IMR-90 (cell line): ENCODE measurements around the gene MYH10. TPM values are rescaled to one million over a fixed set of nuclear protein-coding genes. Genes with fewer than 3 reads are reported as not detected.

Experiments used
- ATAC-seq: fragments of 200-7000 bp; cut with Tn5 transposase; 2 replicates; pipeline ENCODE4 v1.9.1; 2020; ENCODE audit warnings: low read depth, mild to moderate bottlenecking, moderate library complexity
- BruUV-seq: library from RNA; stranded (reverse); fragments of 400-500 nt; replicated peaks from 2 replicates; lab custom pipeline; 2021; lab: Mats Ljungman, UMichigan
- CTCF ChIA-PET: fragments of 300-600 bp; formaldehyde crosslinking; extraction: SDS; loops from one replicate; lab custom pipeline; 2021; ENCODE audit warnings: antibody characterized with exemption; lab: Yijun Ruan, JAX
- POLR2A ChIA-PET: fragments of 300-600 bp; sonication (Branson Sonifier 250); formaldehyde crosslinking; loops from one replicate; lab custom pipeline; 2022; ENCODE audit warnings: antibody characterized with exemption; ENCODE audit not compliant: unreplicated experiment; lab: Charles Lee
- DNase-seq: peaks from one replicate; pipeline ENCODE4 v3.0.0; 2013
- H2AFZ ChIP-seq: replicated peaks from 2 replicates; pipeline ENCODE3; 2013; ENCODE audit warnings: low read length, mild to moderate bottlenecking; ENCODE audit not compliant: poor library complexity
- H2AK5ac ChIP-seq: 2 replicates; pipeline ENCODE4 v1.6.1; 2013; ENCODE audit warnings: low read depth, low read length, inconsistent platforms
- H2AK9ac ChIP-seq: replicated peaks from 2 replicates; pipeline ENCODE3; 2013; ENCODE audit warnings: mild to moderate bottlenecking, low read depth, low read length, moderate library complexity; ENCODE audit not compliant: poor library complexity
- H2BK120ac ChIP-seq: 2 replicates; pipeline ENCODE4 v1.6.1; 2013; ENCODE audit warnings: low read depth, low read length, inconsistent platforms
- H2BK15ac ChIP-seq: 3 replicates; pipeline ENCODE4 v1.6.1; 2013; ENCODE audit warnings: low read depth, low read length, inconsistent platforms
- H2BK20ac ChIP-seq: 2 replicates; pipeline ENCODE4 v1.6.1; 2013; ENCODE audit warnings: low read depth, mild to moderate bottlenecking, inconsistent platforms, low read length, moderate library complexity
- H2BK5ac ChIP-seq: 2 replicates; pipeline ENCODE4 v1.6.1; 2013; ENCODE audit warnings: mild to moderate bottlenecking, low read depth, low read length, inconsistent platforms; ENCODE audit not compliant: poor library complexity, severe bottlenecking
- H3K14ac ChIP-seq: replicated peaks from 2 replicates; pipeline ENCODE4 v1.6.1; 2013; ENCODE audit warnings: low read depth, low read length, inconsistent platforms
- H3K18ac ChIP-seq: 2 replicates; pipeline ENCODE4 v1.6.1; 2013; ENCODE audit warnings: low read depth, low read length, control low read depth
- H3K23ac ChIP-seq: 2 replicates; pipeline ENCODE4 v1.6.1; 2013; ENCODE audit warnings: low read depth, low read length, inconsistent platforms
- H3K27ac ChIP-seq: 2 replicates; pipeline ENCODE4 v1.5.1; 2013; ENCODE audit warnings: mild to moderate bottlenecking, control low read depth, low read length; ENCODE audit not compliant: insufficient read depth
- H3K27me3 ChIP-seq: 2 replicates; pipeline ENCODE4 v1.6.1; 2013; ENCODE audit warnings: low read length; ENCODE audit not compliant: control insufficient read depth, insufficient read depth
- H3K36me3 ChIP-seq: 2 replicates; pipeline ENCODE4 v1.6.1; 2013; ENCODE audit warnings: low read length, mixed read lengths; ENCODE audit not compliant: control insufficient read depth, insufficient read depth
- H3K4ac ChIP-seq: 2 replicates; pipeline ENCODE4 v1.6.1; 2013; ENCODE audit warnings: low read depth, low read length, inconsistent platforms
- H3K4me1 ChIP-seq: 2 replicates; pipeline ENCODE4 v1.6.1; 2013; ENCODE audit warnings: low read length, mixed read lengths; ENCODE audit not compliant: control insufficient read depth, insufficient read depth
- H3K4me2 ChIP-seq: 2 replicates; pipeline ENCODE4 v1.6.1; 2013; ENCODE audit warnings: low read depth, mild to moderate bottlenecking, control low read depth, low read length, moderate library complexity
- H3K4me3 ChIP-seq: 2 replicates; pipeline ENCODE4 v1.5.1; 2013; ENCODE audit warnings: low read depth, mild to moderate bottlenecking, control low read depth, low read length, moderate library complexity; ENCODE audit not compliant: insufficient read depth
- H3K56ac ChIP-seq: 2 replicates; pipeline ENCODE4 v1.6.1; 2013; ENCODE audit warnings: low read length, inconsistent platforms; ENCODE audit not compliant: insufficient read depth; ENCODE audit errors: extremely low read depth
- H3K79me1 ChIP-seq, 2 experiments: 2 replicates each; pipeline ENCODE4 v1.6.1; 2013; ENCODE audit warnings: low read length in 2 of 2, inconsistent platforms in 1 of 2, low read depth in 1 of 2
- H3K9ac ChIP-seq: 2 replicates; pipeline ENCODE4 v1.6.1; 2013; ENCODE audit warnings: low read depth, low read length, control low read depth
- H3K9me1 ChIP-seq: 2 replicates; pipeline ENCODE4 v1.6.1; 2013; ENCODE audit warnings: low read length, inconsistent platforms; ENCODE audit not compliant: insufficient read depth
- H3K9me3 ChIP-seq: 2 replicates; pipeline ENCODE4 v1.6.1; 2013; ENCODE audit warnings: low read length; ENCODE audit not compliant: control insufficient read depth, insufficient read depth
- H4K20me1 ChIP-seq: 2 replicates; pipeline ENCODE4 v1.6.1; 2013; ENCODE audit warnings: low read length, inconsistent platforms; ENCODE audit not compliant: insufficient read depth
- H4K5ac ChIP-seq: 2 replicates; pipeline ENCODE4 v1.6.1; 2013; ENCODE audit warnings: mild to moderate bottlenecking, low read depth, low read length, control low read depth
- H4K8ac ChIP-seq, 2 experiments: 2 replicates each; pipeline ENCODE4 v1.6.1; 2013; ENCODE audit warnings: low read depth in 2 of 2, low read length in 2 of 2, control low read depth in 1 of 2, inconsistent platforms in 1 of 2
- H4K91ac ChIP-seq: 2 replicates; pipeline ENCODE4 v1.6.1; 2013; ENCODE audit warnings: low read depth, low read length, inconsistent platforms; ENCODE audit not compliant: insufficient read depth
- BHLHE40 ChIP-seq: fragments of 150-350 bp; IDR thresholded peaks from 2 replicates; pipeline ENCODE4 v1.6.1; 2016; ENCODE audit warnings: mild to moderate bottlenecking, low read depth, low read length
- CHD1 ChIP-seq: IDR thresholded peaks from 2 replicates; pipeline ENCODE4 v1.6.1; 2012; ENCODE audit warnings: low read depth, low read length, improper control_type of control experiment
- CTCF ChIP-seq: conservative IDR thresholded peaks from 2 replicates; pipeline ENCODE4 v1.5.1; 2012; ENCODE audit warnings: mild to moderate bottlenecking, low read depth, low read length, improper control_type of control experiment
- ELK1 ChIP-seq: fragments of 150-350 bp; IDR thresholded peaks from 2 replicates; pipeline ENCODE4 v1.6.1; 2016; ENCODE audit warnings: low read depth, mild to moderate bottlenecking, low read length, moderate library complexity, borderline replicate concordance
- FOS ChIP-seq: fragments of 150-350 bp; IDR thresholded peaks from 2 replicates; pipeline ENCODE4 v1.6.1; 2016; ENCODE audit warnings: low read depth, low read length
- MAFK ChIP-seq: IDR thresholded peaks from 2 replicates; pipeline ENCODE4 v1.6.1; 2012; ENCODE audit warnings: low read depth, low read length, improper control_type of control experiment
- MXI1 ChIP-seq: IDR thresholded peaks from 2 replicates; pipeline ENCODE4 v1.6.1; 2012; ENCODE audit warnings: low read depth, mild to moderate bottlenecking, low read length, moderate library complexity, borderline replicate concordance
- NFE2L2 ChIP-seq: fragments of 150-350 bp; IDR thresholded peaks from 2 replicates; pipeline ENCODE4 v1.6.1; 2016; ENCODE audit warnings: low read depth, mild to moderate bottlenecking, low read length
- RAD21 ChIP-seq: IDR thresholded peaks from 2 replicates; pipeline ENCODE4 v1.6.1; 2012; ENCODE audit warnings: low read length, improper control_type of control experiment
- RCOR1 ChIP-seq: IDR thresholded peaks from 2 replicates; pipeline ENCODE4 v1.6.1; 2012; ENCODE audit warnings: mild to moderate bottlenecking, low read length, improper control_type of control experiment; ENCODE audit not compliant: insufficient replicate concordance
- SMC3 ChIP-seq: fragments of 150-350 bp; IDR thresholded peaks from 2 replicates; pipeline ENCODE4 v1.6.1; 2016; ENCODE audit warnings: low read depth, mild to moderate bottlenecking, antibody characterized with exemption, low read length, moderate library complexity
- USF2 ChIP-seq: fragments of 150-350 bp; IDR thresholded peaks from 2 replicates; pipeline ENCODE4 v1.6.1; 2017; ENCODE audit warnings: mild to moderate bottlenecking, antibody characterized with exemption, low read length, low read depth
- WGBS, 2 experiments: methylation state at CpG; one replicate each; pipeline versions ENCODE4 v1.1.5 to v1.1.7; 2013; ENCODE audit warnings: missing lambda C conversion rate in 2 of 2; ENCODE audit not compliant: insufficient read length in 1 of 2; ENCODE audit errors: extremely low coverage in 2 of 2; 5-methylcytosine and 5-hydroxymethylcytosine counted together
- dilution Hi-C: fragments of 300-500 bp; cut with HindIII; formaldehyde crosslinking; loops from one replicate; pipeline ENCODE4 v1.14.3; 2018; ENCODE audit warnings: low sequenced_read_pairs; ENCODE audit not compliant: unreplicated experiment
- in situ Hi-C: fragments of 300-500 bp; cut with MboI; formaldehyde crosslinking; loops from 3 replicates; pipeline ENCODE4 v1.14.3; 2019; ENCODE audit warnings: low sequenced_read_pairs, inconsistent platforms, mixed read lengths
- intact Hi-C: fragments of 100-400 bp; cut with micrococcal nuclease; formaldehyde crosslinking; loops from 2 replicates; pipeline ENCODE4 v1.10.0; 2022
- polyA plus RNA-seq, 3 experiments: library from polyadenylated mRNA; depleted of rRNA; stranded (reverse); fragments of >200 nt; gene quantifications; 2 replicates each; pipeline ENCODE4 v1.2.3, GENCODE V29; 2012; ENCODE audit warnings: low replicate concordance in 1 of 3
- total RNA-seq: library from RNA; depleted of rRNA; stranded (reverse); fragments of >200 nt; gene quantifications from 2 replicates; pipeline ENCODE4 v1.2.3, GENCODE V29; 2012

The MYH10 gene
- total and polyA plus RNA-seq, 2 of the 4 experiments (the other 2 are of a cell fraction) = 71.2 to 95.2 TPM

DNA sequence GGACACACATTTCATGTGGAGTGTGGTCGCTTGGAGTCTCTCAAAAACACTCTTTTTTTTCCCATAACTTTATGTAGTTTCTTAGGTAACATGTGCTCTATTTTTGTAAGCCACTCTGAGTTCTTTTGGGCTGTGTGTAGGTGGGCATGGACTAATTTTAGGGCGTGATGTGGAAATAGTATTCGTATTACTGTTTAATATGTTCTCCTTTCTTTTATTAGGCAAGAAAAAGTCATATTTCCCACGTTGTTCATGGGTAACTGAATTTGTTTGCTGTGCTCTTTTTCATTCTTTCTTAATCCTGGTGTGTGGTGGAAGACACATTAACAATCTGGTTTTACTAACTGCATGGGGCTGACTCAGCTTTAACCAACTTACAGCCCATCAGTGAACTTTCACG lies 167.4 kb downstream of the MYH10 start:
- peak overlapping the region; percentile 44 for H2AK9ac ChIP-seq
- H3K23ac ChIP-seq = no peak overlapping the region
- H3K27me3 ChIP-seq = no peaks in the 10 kb centered on the region
- no CpG with 5 or more reads among the region's 5 CpGs for WGBS, 2 experiments
- peaks cover 36 to 73% of the 10 kb centered on the region in 2 experiments for H3K79me1 ChIP-seq
- H2BK20ac ChIP-seq = no peak overlapping the region
- no peak overlapping the region for H2BK15ac ChIP-seq
- ChIA-PET POLR2A (no interaction called here), CTCF (no interaction called here)
- H3K9me3 ChIP-seq = no peaks in the 10 kb centered on the region
- H3K9me1 ChIP-seq = peaks cover 10% of the 10 kb centered on the region; the same call in 1 of the 2 replicates
- in situ Hi-C loops (no loop called here), dilution Hi-C loops (no loop called here), intact Hi-C loops (no loop called here)
- no peak overlapping the region for H3K4ac ChIP-seq
- H4K5ac ChIP-seq = no peak overlapping the region
- H4K20me1 ChIP-seq = peaks cover 72% of the 10 kb centered on the region
- H2AFZ ChIP-seq = no peak overlapping the region
- no peak overlapping the region for H3K18ac ChIP-seq
- no peak overlapping the region for H3K56ac ChIP-seq
- H2BK120ac ChIP-seq = no peak overlapping the region
- H3K27ac ChIP-seq = no peak overlapping the region
- ATAC-seq (no peak), DNase-seq (peak; percentile 13)
- H2BK5ac ChIP-seq = no peak overlapping the region
- H3K4me1 ChIP-seq = peaks cover 13% of the 10 kb centered on the region; the same call in 1 of the 2 replicates
- H4K8ac ChIP-seq = no peak overlapping the region
- BruUV-seq = no TSS peak
- no peak for TF ChIP-seq FOS
- no peak for TF ChIP-seq USF2
- TF ChIP-seq RAD21 = no peak
- TF ChIP-seq ELK1 = no peak
- no peak for TF ChIP-seq SMC3
- TF ChIP-seq MAFK = no peak
- TF ChIP-seq NFE2L2 = no peak
- TF ChIP-seq RCOR1 = no peak
- TF ChIP-seq CTCF = no peak
- no peak for TF ChIP-seq BHLHE40
- TF ChIP-seq CHD1 = no peak
- TF ChIP-seq MXI1 = no peak
- no peak overlapping the region for H3K4me3 ChIP-seq
- no peak overlapping the region for H3K14ac ChIP-seq
- H2AK5ac ChIP-seq = no peak overlapping the region
- H3K9ac ChIP-seq = no peak overlapping the region
- H4K91ac ChIP-seq = no peak overlapping the region
- no peak overlapping the region for H3K4me2 ChIP-seq
- peaks cover 57% of the 10 kb centered on the region for H3K36me3 ChIP-seq
